ENCODE results near the gene KRT2.

The KRT2 gene

DNA sequence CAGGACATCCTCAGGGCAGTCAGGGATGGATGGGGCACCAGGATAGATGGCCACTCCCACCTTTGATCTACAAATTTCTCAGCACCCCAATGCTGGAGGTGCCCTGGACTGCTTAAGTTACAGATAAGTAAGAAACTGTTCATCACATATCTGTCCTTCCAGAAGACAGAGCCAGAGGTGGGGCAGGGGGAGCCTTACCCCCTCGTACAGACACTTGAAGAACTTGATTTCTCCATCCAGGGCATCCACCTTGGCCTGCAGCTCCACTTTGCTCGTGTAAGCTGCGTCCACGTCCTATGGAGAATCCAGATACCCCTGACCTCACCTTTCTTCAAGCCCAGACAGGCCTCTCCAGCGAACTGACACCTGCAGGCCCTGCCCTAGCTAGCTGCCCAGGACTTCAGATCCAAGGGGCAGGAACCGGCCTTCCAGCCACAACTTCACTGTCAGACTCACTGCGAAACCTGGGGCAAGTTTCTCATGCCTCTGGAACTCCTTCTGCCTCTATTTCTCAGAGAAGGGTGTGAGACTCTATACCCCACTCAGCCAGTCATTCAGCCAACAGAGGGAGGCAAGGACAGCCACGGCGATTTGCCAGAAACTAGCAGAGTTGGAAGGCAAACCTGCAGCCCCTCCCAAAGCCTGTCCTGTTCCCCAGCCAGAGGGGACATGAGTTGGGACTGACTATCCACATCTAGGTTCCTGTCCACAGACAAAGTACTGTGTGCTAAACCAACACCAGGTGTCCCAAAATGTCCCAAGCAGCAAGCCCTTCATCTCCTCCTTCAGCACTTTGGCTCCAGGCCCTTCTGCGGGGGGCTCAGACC is 37.4 kb downstream of the KRT2 start:
- no peak for DNase-seq

DNA sequence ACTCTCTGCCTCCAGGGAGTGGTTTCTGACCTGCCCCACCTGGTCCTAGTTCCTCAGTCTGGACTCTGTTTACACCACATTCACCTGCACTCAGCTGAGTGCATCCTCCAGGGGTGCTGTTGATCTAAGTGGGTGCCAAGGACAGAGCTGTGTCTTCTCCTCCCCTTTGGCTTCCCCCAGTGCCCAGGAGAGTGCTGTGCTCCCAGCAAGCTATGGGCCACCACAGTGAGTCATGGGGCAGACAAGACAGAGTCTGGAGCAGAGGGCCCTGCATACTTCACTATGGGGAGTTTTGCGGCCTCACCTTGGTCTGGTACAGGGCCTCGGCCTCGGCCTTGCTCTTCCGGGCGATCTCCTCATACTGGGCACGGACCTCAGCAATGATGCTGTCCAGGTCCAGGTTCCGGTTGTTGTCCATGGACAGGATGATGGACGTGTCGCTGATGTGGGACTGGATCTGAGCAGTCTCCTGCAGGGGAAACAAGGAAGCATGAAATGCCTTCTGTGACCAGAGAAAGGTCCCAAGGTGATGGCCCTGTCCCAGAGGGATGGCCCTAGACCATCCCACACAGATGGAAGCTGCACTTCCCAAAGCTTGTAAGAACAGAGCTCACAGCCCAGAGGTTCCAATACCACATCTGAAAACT is 38.5 kb downstream of the KRT2 start:
- DNase-seq = no peak

DNA sequence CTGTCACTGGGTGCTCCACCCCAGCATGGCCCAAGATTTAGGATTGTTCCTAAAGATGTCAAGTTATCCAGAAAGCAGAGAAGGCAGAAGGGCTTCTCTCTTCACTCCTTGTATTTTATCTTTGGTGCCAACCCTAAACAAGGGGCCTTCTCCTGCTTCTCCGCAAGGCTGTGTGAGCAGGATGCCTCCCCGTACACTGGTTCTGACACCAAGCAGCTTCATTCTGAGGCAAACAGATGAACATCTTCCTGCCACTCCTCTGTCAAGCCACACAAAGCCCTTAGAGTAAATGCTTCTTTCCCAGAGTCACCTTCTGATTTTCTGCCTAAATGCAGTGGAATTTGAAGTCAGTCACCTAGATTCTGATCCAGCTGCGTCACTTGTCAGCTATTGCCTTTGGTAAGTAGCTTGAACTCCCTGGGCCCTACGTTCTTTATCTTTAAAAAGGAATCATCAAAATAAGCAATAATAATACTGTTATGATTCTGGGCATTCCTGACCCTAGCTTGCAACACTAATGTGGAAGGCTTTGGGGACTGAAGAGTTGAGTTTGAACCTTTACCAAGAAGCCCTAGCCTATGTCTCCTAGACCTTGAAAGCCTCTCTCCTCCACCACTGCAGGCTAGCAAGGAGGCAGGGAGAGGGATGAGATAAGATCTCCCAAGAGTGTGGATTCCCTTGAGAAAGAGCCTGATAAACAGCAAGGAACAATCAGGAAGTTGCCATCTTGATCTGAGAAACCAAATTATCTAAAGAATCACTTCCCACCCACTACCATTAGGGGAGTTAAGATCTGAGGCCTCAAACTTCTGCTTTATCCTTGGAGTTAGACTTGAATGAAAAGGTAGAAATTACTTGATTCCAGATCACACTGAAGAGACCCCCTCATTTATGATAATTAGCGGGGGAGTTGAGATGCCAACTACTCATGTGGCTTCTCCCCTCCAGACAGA is 39.3 kb downstream of the KRT2 start:
- no peak for DNase-seq

DNA sequence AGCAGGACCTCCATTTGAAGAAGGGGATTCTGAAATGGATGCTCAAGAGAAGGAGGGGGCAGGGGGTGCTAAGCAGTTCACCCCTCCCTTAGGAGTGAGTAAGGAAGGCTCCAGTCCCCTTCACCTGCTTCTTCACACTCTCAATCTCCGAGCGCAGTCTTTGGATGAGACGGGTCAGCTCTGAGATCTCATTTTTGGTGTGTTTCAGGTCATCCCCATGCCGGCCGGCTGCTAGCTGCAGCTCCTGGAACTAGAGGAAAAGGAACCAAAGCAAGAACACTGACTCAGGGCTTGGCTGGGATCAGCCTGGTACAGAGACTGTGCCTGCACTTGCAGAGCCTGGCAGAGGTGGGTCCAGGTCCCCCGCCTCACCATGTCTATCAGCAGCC is 40.9 kb downstream of the KRT2 start:
- DNase-seq = no peak

DNA sequence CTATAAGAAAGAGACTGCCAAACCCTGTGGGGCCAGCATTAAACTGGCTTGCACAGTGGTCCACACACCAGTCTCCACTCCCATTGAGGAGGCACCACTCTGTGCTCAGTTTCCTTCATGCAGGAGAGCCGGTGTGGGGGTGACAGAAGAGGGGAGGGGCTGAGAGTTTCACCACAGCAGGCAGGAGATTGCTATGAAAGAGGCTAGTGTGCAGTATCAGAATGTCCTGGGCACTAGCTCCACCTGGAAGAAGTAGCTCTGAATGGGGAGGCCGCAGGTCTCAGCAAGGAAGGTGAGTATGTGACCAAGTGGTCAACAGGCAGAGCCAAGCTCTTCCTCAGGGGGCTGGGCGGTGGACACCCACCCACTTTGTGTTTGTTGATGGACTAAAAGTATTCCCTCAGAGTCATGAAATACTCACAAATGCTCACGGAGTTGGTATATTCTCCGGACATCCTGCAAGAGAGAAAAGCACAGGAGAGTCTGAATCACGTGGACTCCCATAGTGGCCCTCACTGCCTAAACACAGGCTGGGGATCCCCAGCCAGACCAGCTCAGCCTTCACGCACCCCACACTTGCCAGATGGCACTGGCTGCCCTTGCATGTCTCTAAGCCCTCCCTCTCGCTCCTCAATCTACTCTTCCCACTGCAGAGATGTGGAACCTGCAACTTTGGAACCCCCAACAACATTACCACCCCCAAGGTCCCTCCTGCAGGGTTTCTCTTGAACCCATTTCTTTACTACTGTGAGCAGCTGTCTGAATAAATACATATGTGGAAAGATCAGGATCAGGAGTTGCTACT is 43.0 kb downstream of the KRT2 start:
- no peak for DNase-seq

DNA sequence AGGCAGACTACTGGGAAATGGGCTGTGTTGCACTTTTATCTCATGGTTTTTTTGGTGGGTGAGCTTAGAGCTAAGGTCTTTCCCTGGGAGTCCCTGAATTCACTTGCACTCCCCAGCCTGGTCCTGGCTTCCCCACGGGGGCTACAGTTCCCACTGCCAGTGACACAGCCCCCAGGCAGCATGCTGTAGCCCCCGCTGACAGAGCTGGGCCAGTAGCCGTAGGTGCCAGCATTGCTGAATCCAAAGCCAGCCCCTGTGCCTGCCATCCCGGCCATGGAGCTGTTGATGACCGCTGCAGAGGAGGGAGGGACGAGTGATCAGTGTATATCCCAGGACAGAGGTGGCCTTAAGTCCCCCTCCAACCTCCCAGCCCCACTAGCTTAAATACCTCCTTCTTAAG is 43.9 kb downstream of the KRT2 start:
- DNase-seq = no peak

DNA sequence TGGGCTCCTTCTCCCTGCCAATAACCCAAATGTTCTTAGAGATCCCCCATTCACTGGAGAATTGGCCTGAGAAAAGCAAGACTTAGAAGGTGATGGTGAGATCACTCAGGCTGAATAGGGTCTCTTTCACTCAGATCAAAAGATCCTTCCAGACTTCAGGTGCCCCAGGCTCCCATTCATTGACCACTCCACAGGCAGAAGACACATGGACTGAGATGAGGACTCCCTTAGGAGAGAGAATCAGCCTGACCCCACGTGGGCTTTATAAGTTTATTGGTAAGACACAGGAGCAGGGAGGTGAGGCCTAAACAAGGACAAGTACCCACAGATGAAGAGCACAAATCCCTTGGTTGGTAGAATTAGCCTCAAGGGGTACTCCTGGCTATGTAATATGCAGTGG is 44.7 kb downstream of the KRT2 start:
- DNase-seq = no peak

DNA sequence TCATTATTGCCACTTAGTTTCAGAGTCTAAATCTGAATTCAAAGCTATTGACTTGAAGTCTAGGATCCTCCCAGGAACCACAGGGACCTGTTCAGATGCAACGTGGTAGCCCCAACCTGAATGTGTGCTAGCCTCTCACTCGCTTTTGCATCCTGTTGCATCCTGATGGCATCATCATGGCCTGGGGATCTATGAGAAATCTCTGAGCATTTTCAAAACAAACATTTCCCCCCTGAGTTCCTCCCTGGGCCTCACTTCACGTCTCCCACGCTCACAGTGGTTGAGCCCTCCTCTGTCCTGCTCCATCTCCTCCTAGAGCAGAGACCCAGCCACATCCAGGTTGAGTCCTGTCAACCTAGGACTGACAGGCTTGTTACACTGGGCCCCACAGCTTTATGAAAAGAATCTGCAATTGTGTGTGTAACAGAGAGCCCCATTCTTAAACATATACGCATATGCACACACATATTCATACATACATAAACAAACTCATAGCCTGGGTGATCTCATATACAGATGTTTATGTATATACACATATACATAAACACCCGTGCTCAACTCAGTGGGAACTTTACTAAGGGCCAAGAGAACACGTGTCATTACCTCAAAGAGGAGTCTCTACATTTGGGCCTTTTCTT is 45.3 kb downstream of the KRT2 start:
- no peak for DNase-seq

DNA sequence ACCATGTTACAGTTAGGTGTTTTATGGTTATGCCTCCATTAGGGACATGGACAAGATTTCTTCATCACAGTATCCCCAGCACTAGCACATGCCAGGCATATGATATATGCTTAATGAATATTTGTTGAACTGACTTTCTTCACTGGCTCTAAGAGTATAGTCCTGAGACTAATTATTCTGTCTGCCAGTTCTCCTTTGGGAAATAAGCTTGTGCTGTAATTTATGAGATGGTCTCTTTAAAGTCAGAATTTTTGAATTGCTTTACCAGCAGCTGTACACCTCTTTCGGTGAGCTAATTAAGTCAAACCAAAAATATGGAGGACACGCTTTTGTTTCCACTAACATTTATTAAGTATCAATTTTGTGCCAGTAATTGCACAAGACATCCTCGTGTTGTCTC is 45.9 kb downstream of the KRT2 start:
- no peak for DNase-seq

DNA sequence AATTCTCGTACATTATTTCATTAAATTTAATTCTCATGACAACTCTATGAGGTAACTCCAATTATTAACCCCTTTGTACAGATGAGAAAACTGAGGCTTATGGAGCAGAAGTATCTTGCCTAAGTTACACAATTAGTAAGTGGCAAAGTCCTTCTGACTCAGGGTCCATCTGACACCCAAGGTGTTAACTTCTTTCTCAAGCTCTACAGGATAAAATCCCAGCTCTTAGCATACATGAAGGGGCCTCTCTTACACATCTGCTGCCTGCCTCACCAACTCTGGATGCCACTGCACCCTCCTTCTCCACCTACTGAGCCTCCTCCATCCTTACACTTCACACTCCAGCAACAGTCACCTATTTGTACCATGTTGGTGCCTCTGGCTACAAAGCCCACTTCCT is 46.5 kb downstream of the KRT2 start:
- DNase-seq = no peak

DNA sequence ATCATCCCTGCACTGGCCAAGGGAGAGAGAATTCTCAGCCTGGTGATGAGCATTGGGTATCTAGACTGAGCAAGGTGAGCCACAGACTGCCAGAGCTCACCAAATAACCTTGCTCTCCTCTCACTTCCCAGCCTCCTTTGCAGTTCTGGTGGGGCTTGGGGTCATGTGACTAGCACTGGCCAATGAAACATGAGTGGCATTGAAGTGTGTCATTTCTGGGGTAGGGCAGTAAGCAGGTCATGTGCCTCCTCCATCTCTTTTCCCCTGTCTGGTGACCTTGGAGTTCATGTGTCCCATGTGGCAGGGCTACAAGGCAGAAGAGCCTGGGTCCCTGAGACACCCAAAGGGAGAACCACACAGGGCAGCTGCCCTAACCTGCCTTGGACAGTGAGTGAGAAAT is 47.2 kb downstream of the KRT2 start:
- no peak for DNase-seq

DNA sequence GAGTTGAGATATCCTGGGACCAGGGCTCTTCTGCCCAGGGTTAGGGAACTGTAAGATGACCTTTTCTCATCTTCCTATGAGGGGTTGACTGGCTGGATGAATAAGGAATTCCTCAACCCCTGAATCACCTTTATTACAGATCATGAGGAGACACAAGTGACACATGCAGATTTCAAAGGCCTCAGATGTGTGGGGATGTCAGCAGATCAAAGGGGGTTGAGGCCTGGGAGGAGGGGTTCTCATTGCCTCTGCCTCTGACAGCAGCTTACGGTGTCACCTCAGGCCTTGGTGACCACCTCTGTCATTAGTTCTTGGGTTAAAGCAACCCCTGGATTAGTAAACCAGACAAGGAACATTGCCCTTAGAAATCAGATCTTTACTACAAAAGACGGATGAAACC is 48.7 kb downstream of the KRT2 start:
- no peak for DNase-seq

DNA sequence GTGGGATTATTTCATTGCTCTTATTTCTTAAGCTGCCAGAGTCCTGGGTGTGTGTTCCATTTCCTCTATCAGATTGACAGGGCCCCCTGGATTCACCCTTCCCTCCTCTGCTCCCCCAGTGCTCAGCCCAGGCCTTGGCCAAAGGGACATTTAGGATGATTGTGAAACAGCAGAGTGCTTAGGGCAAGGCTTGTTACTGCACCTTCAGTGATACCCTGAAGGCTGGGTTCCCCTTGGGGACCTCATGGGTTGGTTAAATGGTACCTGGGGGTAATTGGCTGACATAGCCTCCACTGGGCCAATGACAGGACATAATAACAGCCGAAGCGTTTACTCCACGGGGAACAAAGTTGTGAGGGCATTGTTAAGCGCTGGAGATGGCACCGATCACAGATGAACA is 49.5 kb downstream of the KRT2 start:
- DNase-seq = no peak

DNA sequence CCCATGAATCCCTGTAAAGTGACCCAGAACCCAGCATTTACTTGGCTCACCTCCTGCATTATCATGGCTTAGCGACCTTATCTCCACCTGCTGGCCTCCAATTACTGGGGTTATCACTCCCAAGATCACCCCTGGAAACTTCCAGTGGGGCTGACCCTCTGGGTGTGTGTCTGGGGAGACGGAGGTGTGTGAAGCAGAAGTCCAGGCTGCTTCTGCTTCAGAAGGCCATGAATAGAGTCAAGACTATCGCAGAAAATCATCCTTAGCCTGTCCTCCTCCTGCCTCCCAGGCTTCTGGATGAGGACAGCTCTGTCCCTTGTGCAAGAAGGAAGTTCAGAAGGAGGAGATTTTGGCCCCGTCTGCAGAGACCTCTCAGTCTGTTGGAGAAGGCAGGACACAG is 50.3 kb downstream of the KRT2 start:
- no peak for DNase-seq

DNA sequence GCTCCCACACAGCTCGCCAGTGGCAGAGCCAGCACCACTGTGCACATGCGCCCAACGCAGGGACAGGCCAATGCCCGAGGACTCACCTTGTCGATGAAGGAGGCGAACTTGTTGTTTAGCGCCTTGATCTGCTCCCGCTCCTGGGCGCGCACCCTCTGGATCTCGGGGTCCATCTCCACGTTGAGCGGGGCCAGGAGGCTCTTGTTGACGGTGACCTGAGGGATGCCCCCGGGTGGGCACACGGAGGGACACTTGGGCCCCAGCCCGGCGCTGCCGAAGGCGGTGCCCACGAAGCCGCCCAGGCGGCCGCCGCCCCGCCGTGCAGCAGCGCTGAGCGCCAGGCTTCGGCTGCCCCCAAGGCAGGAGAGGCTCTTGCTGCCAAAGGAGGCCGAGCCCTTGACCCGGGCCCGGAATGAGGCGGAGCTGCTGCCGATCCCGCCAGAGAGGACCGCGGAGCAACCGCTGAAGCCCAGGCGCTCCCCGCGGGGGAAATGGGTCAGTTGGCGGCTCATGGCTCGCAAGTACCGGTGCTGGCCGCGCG is 51.0 kb downstream of the KRT2 start, which contains the start of gene KRT72:
TSS of gene KRT72 (minus strand) at position 523 of the 541 bp plus-strand sequence. CDS start at position 512, 11 bp downstream.
- no peak for DNase-seq

DNA sequence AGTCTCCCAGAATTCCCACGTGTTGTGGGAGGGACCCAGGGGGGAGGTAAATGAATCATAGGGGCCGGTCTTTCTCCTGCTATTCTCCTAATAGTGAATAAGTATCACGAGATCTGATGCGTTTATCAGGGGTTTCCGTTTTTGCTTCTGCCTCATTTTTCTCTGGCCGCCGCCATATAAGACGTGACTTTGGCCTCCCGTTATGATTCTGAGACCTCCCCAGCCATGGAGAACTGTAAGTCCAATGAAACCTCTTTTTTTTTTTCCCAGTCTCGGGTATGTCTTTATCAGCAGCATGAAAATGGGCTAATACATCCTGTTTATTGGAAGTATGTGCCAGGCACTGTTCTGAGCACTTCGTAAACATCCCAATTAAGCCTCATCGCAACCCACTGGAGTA is 51.5 kb downstream of the KRT2 start:
- DNase-seq = no peak

DNA sequence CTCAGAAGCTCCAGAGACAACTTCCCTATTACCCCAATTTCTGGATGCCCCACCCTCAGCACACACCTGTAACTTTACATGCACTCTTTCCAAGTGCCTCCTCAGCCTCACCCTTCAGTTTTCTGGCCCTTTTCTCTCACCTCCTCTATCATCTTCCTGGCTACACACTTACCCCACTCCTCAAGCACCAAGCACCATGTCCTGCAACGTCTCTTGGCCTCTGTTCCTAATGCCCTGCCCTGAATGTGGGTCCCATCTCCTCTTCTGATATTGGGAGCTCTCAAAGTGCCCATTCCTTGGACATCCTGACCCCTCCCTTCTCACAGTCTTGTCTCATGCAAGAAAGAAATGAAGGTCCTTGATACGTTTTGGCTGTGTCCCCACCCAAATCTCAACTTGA is 51.9 kb downstream of the KRT2 start:
- no peak for DNase-seq

DNA sequence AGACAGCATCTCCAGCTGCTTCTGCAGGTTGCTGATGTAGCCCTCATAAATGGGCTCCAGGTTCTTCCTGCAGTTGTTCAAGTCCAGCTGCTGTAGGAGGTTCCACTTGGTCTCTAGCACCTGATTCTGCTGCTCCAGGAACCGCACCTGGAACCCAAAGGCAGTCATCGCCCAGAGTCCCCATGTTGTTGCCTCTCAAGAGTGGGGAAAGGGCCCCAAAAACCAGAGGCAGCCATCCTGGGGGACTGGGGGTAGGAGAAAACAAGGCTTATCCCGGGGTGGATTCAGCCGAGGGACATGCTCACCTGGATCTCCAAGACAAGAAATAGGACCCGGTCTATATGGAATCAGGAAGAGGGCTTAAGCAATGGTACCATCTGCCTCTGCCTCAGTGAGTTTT is 53.0 kb downstream of the KRT2 start:
- no peak for DNase-seq
